Measurements from ENCODE around the gene ZFP14. TPM values are rescaled to one million over a fixed set of nuclear protein-coding genes. Genes with fewer than 3 reads are reported as not detected.

Gene ZFP14
- 2.2 TPM for polyA plus RNA-seq (2012; ENCODE audit: missing spikeins)

- FAIRE-seq: peak; percentile 93
- TF ChIP-seq POLR2AphosphoS5 (IDR thresholded peaks at IDR 0.05; ENCODE audit: low read depth, low read length): no peak
- TF ChIP-seq TAF1 (IDR thresholded peaks at IDR 0.05; ENCODE audit: borderline replicate concordance, low read depth, low read length): no peak
- TF ChIP-seq POLR2A (IDR thresholded peaks at IDR 0.05; ENCODE audit: low read depth, low read length): no peak; the same call in 1 of the 2 replicates
- peak; percentile 98 for DNase-seq (ENCODE audit: insufficient read length)
These were observed at the start of gene ZFP14 for GRCh38 chr19:36378625-36379509. ZFP14 (minus strand) TSS chr19:36379201; CDS start chr19:36367892, 11,309 bp downstream.

GRCh38 chr19:36423925-36424324, 44.9 kb upstream of the ZFP14 start:
- DNase-seq (ENCODE audit: insufficient read length) (no peak), FAIRE-seq (no peak)
- no peak for TF ChIP-seq POLR2A (IDR thresholded peaks at IDR 0.05; ENCODE audit: low read depth, low read length)
- no peak for TF ChIP-seq POLR2AphosphoS5 (IDR thresholded peaks at IDR 0.05; ENCODE audit: low read depth, low read length)

GRCh38 chr19:36421749-36422481, 42.9 kb upstream of the ZFP14 start:
- TF ChIP-seq TAF1 (IDR thresholded peaks at IDR 0.05; ENCODE audit: borderline replicate concordance, low read depth, low read length): no peak
- TF ChIP-seq POLR2AphosphoS5 (IDR thresholded peaks at IDR 0.05; ENCODE audit: low read depth, low read length): no peak
- TF ChIP-seq POLR2A (IDR thresholded peaks at IDR 0.05; ENCODE audit: low read depth, low read length): no peak
- DNase-seq (ENCODE audit: insufficient read length) (no peak), FAIRE-seq (no peak)

- TF ChIP-seq POLR2A (IDR thresholded peaks at IDR 0.05; ENCODE audit: low read depth, low read length) (no peak), TAF1 (IDR thresholded peaks at IDR 0.05; ENCODE audit: borderline replicate concordance, low read depth, low read length) (no peak), POLR2AphosphoS5 (IDR thresholded peaks at IDR 0.05; ENCODE audit: low read depth, low read length) (no peak)
- no peak for DNase-seq (ENCODE audit: insufficient read length)
- FAIRE-seq: no peak
These were observed 42.2 kb upstream of the ZFP14 start for GRCh38 chr19:36420961-36421748.

- no peak for TF ChIP-seq TAF1 (IDR thresholded peaks at IDR 0.05; ENCODE audit: borderline replicate concordance, low read depth, low read length)
- TF ChIP-seq POLR2A (IDR thresholded peaks at IDR 0.05; ENCODE audit: low read depth, low read length): peak; percentile 80
- peak; percentile 55; the same call in 1 of the 2 replicates for TF ChIP-seq POLR2AphosphoS5 (IDR thresholded peaks at IDR 0.05; ENCODE audit: low read depth, low read length)
- peak; percentile 84 for FAIRE-seq
- DNase-seq (ENCODE audit: insufficient read length): peak; percentile 78
These were observed 39.4 kb upstream of the ZFP14 start, which contains the start of gene ZFP82 for GRCh38 chr19:36418287-36419001. ZFP82 (minus strand) TSS chr19:36418644; CDS start chr19:36409789, 8,855 bp downstream.

- TF ChIP-seq POLR2AphosphoS5 (IDR thresholded peaks at IDR 0.05; ENCODE audit: low read depth, low read length): no peak
- peak; percentile 9 for FAIRE-seq
- no peak for DNase-seq (ENCODE audit: insufficient read length)
These were observed 38.8 kb upstream of the ZFP14 start for GRCh38 chr19:36417752-36418286.

- FAIRE-seq: no peak
- TF ChIP-seq POLR2AphosphoS5 (IDR thresholded peaks at IDR 0.05; ENCODE audit: low read depth, low read length) (no peak), POLR2A (IDR thresholded peaks at IDR 0.05; ENCODE audit: low read depth, low read length) (no peak), TAF1 (IDR thresholded peaks at IDR 0.05; ENCODE audit: borderline replicate concordance, low read depth, low read length) (no peak)
- no peak for DNase-seq (ENCODE audit: insufficient read length)
These were observed 30.8 kb upstream of the ZFP14 start for GRCh38 chr19:36409841-36410240.

- TF ChIP-seq TAF1 (IDR thresholded peaks at IDR 0.05; ENCODE audit: borderline replicate concordance, low read depth, low read length) (no peak), POLR2AphosphoS5 (IDR thresholded peaks at IDR 0.05; ENCODE audit: low read depth, low read length) (no peak), POLR2A (IDR thresholded peaks at IDR 0.05; ENCODE audit: low read depth, low read length) (no peak)
- DNase-seq (ENCODE audit: insufficient read length): no peak
- FAIRE-seq: no peak
These were observed 29.1 kb upstream of the ZFP14 start for GRCh38 chr19:36408101-36408500.

GRCh38 chr19:36404498-36404897, 25.5 kb upstream of the ZFP14 start:
- TF ChIP-seq POLR2A (IDR thresholded peaks at IDR 0.05; ENCODE audit: low read depth, low read length) (no peak), POLR2AphosphoS5 (IDR thresholded peaks at IDR 0.05; ENCODE audit: low read depth, low read length) (no peak), TAF1 (IDR thresholded peaks at IDR 0.05; ENCODE audit: borderline replicate concordance, low read depth, low read length) (no peak)
- DNase-seq (ENCODE audit: insufficient read length): no peak
- FAIRE-seq: no peak

- TF ChIP-seq POLR2A (IDR thresholded peaks at IDR 0.05; ENCODE audit: low read depth, low read length) (no peak), TAF1 (IDR thresholded peaks at IDR 0.05; ENCODE audit: borderline replicate concordance, low read depth, low read length) (no peak), POLR2AphosphoS5 (IDR thresholded peaks at IDR 0.05; ENCODE audit: low read depth, low read length) (no peak)
- DNase-seq (ENCODE audit: insufficient read length) (no peak), FAIRE-seq (no peak)
These were observed 22.5 kb upstream of the ZFP14 start for GRCh38 chr19:36401475-36401874.
